Panc1 (cell line): ENCODE results near the gene EDEM1. TPM values are rescaled to one million over a fixed set of nuclear protein-coding genes. Genes with fewer than 3 reads are reported as not detected.

Source experiments
- ATAC-seq: fragments of 200-7000 bp; cut with Tn5 transposase; 2 replicates; pipeline ENCODE4 v1.9.1; 2020; ENCODE audit warnings: mild to moderate bottlenecking, moderate library complexity
- BruUV-seq: library from RNA; stranded (reverse); fragments of 400-500 nt; replicated peaks from 2 replicates; lab custom pipeline; 2021; lab: Mats Ljungman, UMichigan
- CTCF ChIA-PET: fragments of 300-600 bp; sonication (Branson Sonifier 250); formaldehyde crosslinking; loops from one replicate; lab custom pipeline; 2022; ENCODE audit warnings: antibody characterized with exemption; lab: Charles Lee
- POLR2A ChIA-PET: fragments of 300-600 bp; sonication (Branson Sonifier 250); formaldehyde crosslinking; loops from one replicate; lab custom pipeline; 2022; ENCODE audit warnings: antibody characterized with exemption; lab: Charles Lee
- DNase-seq: peaks from one replicate; pipeline ENCODE4 v3.0.0-alpha.2; 2010; ENCODE audit warnings: low read depth, low spot score
- H3K27ac ChIP-seq: 2 replicates; pipeline ENCODE4 v1.5.1; 2011; ENCODE audit warnings: mild to moderate bottlenecking, low read length, inconsistent platforms
- H3K27me3 ChIP-seq: fragments of 200-500 bp; sonication (Bioruptor generic); 2 replicates; pipeline ENCODE4 v1.6.0; 2014; ENCODE audit warnings: low read length, inconsistent platforms; ENCODE audit not compliant: control insufficient read depth, insufficient read depth
- H3K36me3 ChIP-seq: fragments of 200-500 bp; sonication (Bioruptor generic); 2 replicates; pipeline ENCODE4 v1.5.1; 2014; ENCODE audit warnings: inconsistent platforms, mild to moderate bottlenecking, low read length, moderate library complexity; ENCODE audit not compliant: control insufficient read depth, insufficient read depth
- H3K4me1 ChIP-seq: 2 replicates; pipeline ENCODE4 v1.5.1; 2011; ENCODE audit warnings: inconsistent platforms, mild to moderate bottlenecking, low read length, moderate library complexity; ENCODE audit not compliant: control insufficient read depth, insufficient read depth
- H3K4me3 ChIP-seq, 2 experiments: 2 replicates each; pipeline ENCODE4 v1.5.1; 2011 to 2012; ENCODE audit warnings: low read depth in 2 of 2, low read length in 2 of 2, mild to moderate bottlenecking in 2 of 2, inconsistent platforms in 1 of 2, moderate library complexity in 1 of 2
- H3K9me3 ChIP-seq: fragments of 200-500 bp; sonication (Bioruptor generic); 2 replicates; pipeline ENCODE4 v1.5.1; 2014; ENCODE audit warnings: low read depth, mild to moderate bottlenecking, inconsistent platforms, low read length, moderate library complexity; ENCODE audit not compliant: control insufficient read depth, insufficient read depth
- CTCF ChIP-seq: fragments of 450-650 bp; IDR thresholded peaks from 2 replicates; pipeline ENCODE4 v1.5.1; 2017; ENCODE audit warnings: mild to moderate bottlenecking
- POLR2AphosphoS5 ChIP-seq: IDR thresholded peaks from 2 replicates; pipeline ENCODE4 v1.6.1; 2012; ENCODE audit warnings: mild to moderate bottlenecking, low read depth, low read length, moderate library complexity
- REST ChIP-seq, 2 experiments: IDR thresholded peaks; 2 replicates each; pipeline ENCODE4 v1.6.1; 2011 to 2012; ENCODE audit warnings: low read depth in 2 of 2, control low read depth in 1 of 2, low read length in 1 of 2, mild to moderate bottlenecking in 1 of 2, moderate library complexity in 1 of 2; ENCODE audit not compliant: insufficient read depth in 1 of 2
- SIN3A ChIP-seq: IDR thresholded peaks from 2 replicates; pipeline ENCODE4 v1.6.1; 2012; ENCODE audit warnings: low read depth, mild to moderate bottlenecking, low read length, moderate library complexity, borderline replicate concordance; ENCODE audit not compliant: insufficient read depth
- TCF7L2 ChIP-seq: IDR thresholded peaks from 2 replicates; pipeline ENCODE4 v1.6.1; 2011; ENCODE audit warnings: mild to moderate bottlenecking, low read depth, low read length, inconsistent platforms
- in situ Hi-C: cut with HindIII; loops from 2 replicates; pipeline ENCODE4 v1.10.0; 2016; ENCODE audit warnings: low sequenced_read_pairs, low pct_unique_long_range_greater_than_20kb
- intact Hi-C: fragments of 100-400 bp; cut with micrococcal nuclease; formaldehyde crosslinking; loops from one replicate; pipeline ENCODE4 v1.10.0; 2022; ENCODE audit not compliant: unreplicated experiment
- total RNA-seq: library from RNA; stranded (reverse); gene quantifications from one replicate; pipeline ENCODE4 v1.2.1, GENCODE V29; 2021; ENCODE audit not compliant: unreplicated experiment

EDEM1 gene
- total RNA-seq, 1 experiment from 2014 or later, result 44.6 TPM

GRCh38 chr3:5214352-5214751 is 26.8 kb downstream of the EDEM1 start:
- BruUV-seq, result no TSS peak
- TF ChIP-seq SIN3A (no peak), POLR2AphosphoS5 (no peak), CTCF (no peak), REST (IDR thresholded peaks at IDR 0.05; ENCODE audit: insufficient read depth in 1 of 2, low read depth in 2 of 2, low read length in 1 of 2) (no peak), TCF7L2 (no peak)
- in situ Hi-C loops, result no loop called here

GRCh38 chr3:5217824-5218595 is 30.5 kb downstream of the EDEM1 start:
- TF ChIP-seq CTCF (no peak), POLR2AphosphoS5 (no peak), SIN3A (no peak), REST (IDR thresholded peaks at IDR 0.05; ENCODE audit: insufficient read depth in 1 of 2, low read depth in 2 of 2, low read length in 1 of 2) (no peak), TCF7L2 (no peak)
- intact Hi-C loops, result no loop called here
- Histone ChIP-seq H3K9me3 (no peaks in the 10 kb centered on the region), H3K4me1 (no peaks in the 10 kb centered on the region), H3K27ac (no peak overlapping the region), H3K36me3 (no peaks in the 10 kb centered on the region; the same call in 1 of the 2 replicates), H3K27me3 (no peaks in the 10 kb centered on the region), H3K4me3 (no peak overlapping the region)
- no peak for DNase-seq
- CTCF ChIA-PET, result no interaction called here
- in situ Hi-C loops, result no loop called here
- no TSS peak for BruUV-seq
- POLR2A ChIA-PET, result no interaction called here
- no peak for ATAC-seq

More at GRCh38 chr3:5214352-5214751, 26.8 kb downstream of the EDEM1 start:
- Histone ChIP-seq H3K27me3 (no peaks in the 10 kb centered on the region), H3K36me3 (peaks cover 3% of the 10 kb centered on the region; the same call in 1 of the 2 replicates), H3K27ac (no peak overlapping the region), H3K4me3 (no peak overlapping the region), H3K4me1 (no peaks in the 10 kb centered on the region), H3K9me3 (no peaks in the 10 kb centered on the region)
- ATAC-seq (no peak), DNase-seq (no peak)
- ChIA-PET CTCF (no interaction called here), POLR2A (no interaction called here)
- intact Hi-C loops, result no loop called here
